ENCODE results near the gene MYOG.

Gene MYOG

DNA sequence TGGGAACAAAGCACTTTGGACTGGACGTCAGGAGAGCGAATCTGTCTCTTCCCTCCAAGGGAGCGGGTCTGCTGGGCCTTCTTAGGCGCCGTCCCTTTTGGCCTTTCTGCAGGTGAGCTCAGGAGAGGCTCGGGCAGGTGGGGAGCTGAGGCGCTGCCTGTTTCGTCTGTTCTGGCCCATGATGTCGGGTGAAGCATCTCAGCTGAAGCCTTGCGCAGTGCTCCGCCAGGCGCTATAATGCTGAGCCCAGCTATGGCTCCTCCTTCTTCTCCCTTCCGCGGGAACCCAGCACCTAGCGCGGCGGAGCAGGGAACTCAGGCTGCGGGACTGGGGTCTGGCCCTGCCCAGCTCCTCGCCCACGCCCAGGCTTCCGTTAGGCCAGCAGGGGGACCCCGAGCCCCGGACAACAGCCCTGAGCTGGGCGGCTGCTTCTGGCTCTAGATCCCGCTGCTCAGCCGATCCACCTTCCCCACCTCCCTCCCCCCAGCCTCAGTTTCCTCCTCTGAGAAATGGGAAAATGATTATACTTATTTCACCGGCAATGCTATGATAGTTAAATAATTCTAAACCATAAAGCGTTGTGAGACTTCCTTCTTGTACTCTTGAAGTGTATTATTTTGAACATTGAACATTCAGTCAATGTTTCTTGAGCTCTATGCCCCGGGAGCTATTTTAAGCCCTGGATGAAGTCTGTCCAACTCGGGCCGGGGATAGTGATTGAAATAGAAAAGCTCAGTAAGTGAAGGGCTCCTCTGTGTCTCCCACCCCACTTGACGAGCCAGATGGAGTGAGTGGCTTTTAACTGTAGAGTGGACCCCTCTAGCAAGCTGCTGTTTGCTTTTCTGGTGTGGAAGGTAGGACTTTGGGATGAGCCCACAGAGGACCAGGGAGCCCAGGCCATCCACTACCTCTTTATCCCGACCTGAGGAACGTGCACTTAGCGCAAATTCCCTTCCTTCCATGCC is 32.1 kb upstream of the MYOG start:
- no peak for DNase-seq (ENCODE audit: low spot score)

DNA sequence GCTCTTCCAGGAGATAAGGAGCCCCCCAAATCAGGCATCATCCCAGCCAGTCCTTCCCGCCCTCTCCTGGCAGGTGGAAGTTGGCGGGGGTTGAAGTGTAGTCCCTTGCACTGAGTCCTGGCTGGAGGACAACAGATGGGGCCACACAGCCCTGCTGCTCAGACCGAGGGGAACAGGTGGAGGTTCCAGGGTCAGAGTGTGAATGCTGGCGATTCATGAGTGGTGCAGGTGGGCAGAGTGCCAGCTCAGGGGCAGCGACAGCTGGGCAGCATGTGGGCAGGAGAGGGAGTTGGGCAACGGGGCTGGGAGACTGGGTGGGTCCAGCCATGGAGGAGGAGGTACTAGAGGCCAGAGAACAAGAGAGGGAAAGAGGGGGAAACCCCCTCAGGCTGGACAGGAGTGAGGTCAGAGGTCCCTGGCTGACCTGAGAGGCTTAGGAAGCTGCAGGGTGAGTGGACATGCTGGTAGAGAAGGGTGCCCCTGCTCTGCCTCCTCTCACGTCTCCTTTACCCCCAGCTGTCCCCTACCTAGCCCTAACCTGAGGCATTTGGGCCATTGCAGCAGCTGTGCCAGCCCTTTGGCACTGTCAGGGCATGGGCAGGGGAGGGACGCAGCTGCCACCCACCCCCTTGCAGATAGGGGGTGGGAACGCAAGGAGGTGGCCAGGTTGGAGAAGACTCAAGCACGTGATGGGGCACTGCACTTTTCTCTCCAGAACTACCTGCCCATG is 30.4 kb upstream of the MYOG start:
- DNase-seq (ENCODE audit: low spot score): no peak

DNA sequence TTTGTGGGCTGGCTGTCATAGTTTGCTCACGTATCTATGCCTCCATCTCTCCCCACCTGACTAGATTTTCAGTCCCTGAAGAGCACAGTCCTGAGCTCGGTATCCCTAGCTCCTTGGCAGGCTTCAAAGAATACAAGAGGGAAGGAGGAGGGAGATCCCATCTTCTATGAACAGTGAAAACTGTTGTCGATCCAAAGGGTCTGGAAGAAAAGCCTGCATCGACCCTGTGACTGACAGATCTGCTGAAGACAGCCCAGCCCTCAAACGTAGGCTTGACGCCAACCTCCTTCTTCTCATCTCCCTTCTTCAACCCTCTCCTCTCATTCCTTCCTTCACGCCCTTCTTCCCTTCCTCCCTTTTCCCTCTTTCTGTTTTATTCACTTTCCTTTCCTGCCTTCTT is 28.4 kb upstream of the MYOG start:
- no peak for DNase-seq (ENCODE audit: low spot score)

DNA sequence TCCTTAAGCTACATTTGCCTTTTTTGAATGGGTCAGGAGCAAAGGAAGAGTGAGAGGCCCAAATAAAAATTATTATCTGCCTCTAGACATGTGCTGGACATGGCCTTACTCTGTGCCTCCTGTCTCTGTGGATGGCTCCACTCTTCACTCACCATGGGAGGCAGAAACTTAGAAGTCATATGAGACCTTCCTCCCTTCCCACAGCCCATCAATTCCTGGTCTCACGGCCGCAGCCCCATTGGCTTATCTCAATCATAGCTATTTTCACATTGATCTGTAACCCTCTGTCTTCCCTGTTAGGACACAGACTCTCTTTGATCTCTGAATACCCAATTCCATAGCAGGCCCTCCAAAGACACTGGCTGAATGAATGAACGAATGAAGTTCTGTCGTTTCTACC is 27.5 kb upstream of the MYOG start:
- no peak for DNase-seq (ENCODE audit: low spot score)

DNA sequence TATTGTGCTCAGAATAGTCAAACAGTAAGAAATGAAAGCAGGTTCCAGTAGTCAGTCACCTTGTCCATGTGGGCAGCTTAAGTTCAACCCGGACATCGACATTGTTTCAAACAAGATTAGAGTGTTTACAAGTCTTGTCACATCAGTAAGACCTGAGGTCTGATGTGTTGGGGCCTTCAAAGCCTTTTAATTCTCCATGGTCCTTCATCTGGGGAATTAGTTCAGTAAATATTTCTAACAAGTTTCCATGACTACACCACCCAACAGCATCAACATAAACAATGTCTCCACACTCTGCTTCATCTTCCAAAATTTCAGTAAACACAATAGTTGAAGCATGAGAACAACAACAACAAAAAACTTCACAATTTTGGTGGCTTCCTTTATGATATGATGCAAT is 26.7 kb upstream of the MYOG start:
- no peak for DNase-seq (ENCODE audit: low spot score)

DNA sequence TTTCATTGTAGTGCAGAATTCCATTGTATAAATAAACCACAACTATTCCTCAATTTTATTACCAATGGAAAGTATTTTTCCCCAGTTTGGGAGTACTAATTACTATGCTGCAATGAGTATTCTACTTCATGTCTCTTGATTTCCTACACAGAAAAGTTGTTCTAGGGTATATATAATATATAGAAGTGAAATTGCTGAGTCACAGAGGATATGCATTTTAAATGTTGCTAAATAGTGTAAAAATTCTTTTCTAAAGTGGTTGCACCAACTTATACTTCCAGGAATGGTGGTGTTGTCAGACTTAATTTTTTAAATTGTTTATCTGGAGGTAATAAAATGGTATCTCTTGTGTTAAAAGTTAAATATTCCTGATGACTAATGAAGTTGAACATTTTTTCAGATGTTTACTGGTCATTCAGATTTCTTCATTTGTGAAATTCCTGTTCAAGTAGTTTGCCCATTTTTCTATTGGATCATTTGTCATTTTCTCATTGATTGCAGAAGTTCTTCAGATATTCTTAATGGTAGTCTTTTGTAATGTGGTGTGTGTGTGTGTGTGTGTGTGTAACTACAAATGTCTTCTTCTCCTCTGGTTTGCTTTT is 19.1 kb upstream of the MYOG start:
- no peak for DNase-seq (ENCODE audit: low spot score)

DNA sequence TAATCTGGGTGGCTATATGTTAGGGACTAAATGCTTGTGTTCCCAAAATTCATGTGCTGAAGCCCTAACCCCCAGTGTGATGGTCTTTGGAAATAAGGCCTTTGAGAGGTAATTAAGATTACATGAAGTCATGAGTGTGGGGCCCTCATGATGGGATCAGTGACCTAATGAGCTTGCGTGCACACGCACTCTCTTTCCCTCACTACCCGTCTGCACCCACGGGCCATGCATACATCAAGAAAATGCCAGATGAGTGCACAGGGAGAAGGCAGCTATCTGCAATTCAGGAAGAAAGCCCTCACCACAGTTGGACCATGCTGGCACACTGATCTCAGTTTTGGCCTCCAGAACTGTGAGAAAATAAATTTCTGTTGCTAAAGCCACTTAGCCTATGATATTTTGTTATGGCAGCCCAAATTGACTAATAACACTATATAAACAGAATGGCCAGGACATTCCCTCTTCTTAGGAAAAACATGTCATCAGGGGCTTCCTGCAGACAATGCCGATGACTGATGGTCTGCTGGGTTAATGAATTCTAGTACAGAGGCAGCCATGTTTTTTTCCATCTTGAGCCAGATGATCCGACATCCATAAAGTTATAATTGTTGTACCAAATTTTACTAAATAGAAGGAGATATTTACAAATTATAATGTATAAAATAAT is 18.1 kb upstream of the MYOG start:
- DNase-seq (ENCODE audit: low spot score): no peak

DNA sequence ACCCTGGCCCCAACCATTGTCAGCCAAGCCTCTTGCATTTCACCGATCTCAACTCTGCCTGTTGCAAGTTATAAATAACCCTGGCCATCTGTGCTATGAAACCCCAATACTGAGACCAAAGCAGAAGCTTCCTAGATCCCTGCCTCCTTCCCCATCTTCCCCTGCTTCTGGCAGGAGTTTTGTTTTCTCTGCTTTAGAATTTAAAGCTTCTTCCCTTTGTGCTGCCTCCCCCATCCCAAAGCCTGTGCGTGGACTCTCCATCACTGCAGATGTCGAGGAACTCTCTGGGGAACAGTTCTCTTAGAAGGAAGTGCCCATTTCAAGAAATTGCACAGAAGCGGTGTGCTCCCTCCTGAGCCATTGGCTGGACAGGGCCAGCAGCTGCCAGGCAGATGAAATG is 17.4 kb upstream of the MYOG start:
- no peak for DNase-seq (ENCODE audit: low spot score)

DNA sequence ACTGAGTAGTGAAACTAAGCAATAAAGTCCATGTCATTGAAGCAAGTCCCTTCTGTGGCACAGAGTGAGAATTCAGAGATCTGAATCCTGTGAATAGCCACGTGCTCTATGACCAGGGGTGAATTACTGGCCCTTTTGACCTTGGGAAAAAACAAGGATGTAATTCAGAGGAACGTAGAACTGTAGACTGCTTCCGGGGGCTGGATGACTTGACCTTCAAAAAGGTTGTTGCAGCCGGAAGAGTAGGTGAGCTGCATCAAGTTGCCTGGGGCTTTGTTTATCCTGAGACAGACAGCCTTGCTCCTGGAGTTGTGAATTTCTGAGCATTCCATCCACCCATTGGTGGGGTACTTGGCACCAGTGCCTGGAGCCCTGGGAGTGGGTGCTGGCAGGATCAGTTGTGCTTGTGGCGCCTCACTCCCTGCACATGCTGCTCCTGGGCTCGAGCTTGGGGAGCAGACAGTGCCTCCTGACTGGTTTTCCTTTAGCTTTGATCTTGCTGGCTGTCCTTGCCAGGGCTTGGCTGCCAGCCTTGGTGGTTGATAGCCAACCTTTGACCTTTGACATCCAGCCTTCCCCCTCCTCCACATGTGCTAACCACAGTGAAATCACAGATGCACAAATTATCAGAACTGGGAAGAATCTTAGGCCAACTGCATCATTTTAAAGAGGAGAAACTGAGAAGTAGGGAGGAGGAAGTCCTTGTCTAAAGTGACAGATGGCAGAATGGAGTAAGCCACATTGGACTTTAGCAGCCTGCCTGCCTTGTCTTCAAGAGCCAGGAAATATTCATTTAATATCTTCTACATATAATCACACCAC is 16.2 kb upstream of the MYOG start:
- DNase-seq (ENCODE audit: low spot score): no peak

DNA sequence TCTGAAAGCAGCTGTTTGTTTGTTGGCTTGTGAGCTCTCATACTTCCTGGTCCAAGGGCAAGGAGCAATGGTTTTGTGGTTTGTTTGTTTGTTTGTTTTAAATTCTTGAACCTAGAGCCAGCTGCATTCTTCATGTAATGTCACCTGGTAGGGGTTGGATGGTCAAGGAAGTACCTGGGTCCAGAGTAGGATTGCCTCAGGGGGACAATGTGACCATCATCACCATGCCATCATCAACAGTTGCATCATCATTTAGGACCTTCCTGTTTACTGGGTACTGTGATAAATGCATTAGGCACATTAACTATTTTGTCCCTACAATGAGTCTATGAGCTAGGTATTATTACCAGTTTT is 14.7 kb upstream of the MYOG start:
- DNase-seq (ENCODE audit: low spot score): no peak

DNA sequence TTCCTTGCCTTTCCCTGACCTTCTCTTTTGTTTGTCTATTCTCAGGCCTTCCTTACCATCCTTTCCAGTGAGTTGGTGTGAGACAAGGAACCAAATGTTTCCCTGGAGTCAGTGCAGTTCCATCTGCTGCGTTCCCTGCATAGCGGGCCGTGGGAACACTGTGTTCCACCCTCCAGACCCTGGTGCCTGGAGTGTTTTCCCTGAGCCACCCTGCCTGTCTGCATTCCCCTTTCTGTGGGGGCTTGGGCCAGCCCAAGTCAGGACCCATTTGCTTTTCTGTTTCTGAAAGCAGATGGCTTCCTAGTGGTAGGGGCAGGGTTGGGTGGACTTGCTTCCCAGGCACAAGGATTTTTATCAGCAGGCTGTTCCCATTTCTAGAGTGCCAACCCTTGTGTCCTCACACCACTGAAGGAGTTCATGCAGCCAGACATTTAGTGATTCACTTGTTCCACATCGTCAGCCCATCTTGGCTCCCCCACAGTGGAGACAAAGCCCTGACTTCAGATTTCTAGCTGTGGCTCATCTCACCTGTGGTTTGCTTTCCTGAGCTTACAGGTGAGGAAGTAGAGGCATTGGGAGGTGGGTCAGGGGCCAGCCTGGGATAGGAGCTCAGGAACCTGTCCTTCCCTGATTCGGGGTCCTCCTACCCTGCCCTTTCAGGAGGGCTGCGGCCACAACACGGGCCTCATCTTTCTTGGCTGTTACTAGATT is 14.1 kb upstream of the MYOG start:
- DNase-seq (ENCODE audit: low spot score): no peak

DNA sequence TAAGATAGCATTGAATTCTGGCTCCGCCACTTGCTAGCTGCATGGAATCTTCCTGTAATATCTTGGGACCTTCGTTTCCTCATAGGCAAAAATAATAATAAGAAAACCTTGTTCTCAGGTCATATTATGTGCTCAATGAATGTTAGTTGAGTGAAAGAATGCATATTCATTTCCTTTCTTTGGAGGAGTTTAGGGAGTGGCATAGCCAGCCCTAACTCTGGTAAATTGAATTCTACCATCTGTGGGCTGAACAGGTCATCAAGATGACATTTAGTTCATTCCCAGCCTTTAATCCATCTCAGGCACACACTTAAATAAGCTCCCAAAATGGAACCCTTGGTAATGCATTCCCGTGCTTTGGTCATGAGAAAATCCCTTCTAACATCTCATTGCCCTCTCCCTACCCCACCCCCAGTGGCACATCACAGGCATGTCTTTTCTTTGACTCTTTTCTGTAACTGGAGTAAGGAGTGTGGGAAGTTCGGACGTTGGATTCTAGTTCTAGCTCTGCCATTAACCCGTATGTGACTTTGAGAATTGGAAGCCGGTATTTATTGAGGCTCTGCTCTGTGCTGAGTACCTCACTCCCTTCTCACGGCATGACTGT is 13.2 kb upstream of the MYOG start:
- no peak for DNase-seq (ENCODE audit: low spot score)

DNA sequence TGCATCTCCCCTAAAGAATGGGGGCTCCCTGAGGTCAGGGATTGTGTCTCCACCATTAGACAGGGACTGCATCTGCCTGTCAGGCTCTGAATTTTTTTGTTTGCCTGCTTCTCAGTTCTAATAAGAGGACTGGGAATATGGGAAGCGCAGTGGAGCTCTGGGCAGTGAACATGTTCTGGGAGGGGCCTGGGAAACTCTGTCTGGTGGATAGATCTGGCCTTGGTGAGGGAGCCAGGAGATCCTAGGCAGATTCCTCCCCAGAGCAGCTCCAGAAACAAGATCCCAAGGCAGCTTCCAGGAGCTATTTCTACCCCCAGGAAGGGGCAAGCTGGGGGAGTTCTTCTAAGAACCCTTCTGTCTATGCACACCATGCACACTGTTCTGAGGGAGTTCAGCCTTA is 12.6 kb upstream of the MYOG start:
- no peak for DNase-seq (ENCODE audit: low spot score)

DNA sequence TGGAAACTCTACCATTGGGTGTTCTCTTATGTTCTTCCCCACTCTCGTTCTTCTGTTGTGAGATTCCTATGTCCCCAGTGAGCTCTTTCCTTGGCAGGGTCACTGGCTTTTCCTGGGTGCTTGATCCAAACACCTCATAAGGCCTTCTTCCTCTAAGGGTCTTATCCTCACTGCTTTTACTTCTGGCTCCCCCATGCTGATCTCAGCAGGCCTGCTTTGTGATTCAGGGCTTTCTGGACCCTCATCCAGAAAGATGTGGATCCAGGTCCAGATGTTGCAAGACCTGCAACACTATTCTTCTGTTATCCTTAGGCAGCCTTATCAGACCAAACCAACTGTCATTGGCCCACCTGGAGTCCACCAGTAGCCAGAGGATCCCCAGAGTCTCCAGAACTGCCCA is 11.2 kb upstream of the MYOG start:
- no peak for DNase-seq (ENCODE audit: low spot score)

DNA sequence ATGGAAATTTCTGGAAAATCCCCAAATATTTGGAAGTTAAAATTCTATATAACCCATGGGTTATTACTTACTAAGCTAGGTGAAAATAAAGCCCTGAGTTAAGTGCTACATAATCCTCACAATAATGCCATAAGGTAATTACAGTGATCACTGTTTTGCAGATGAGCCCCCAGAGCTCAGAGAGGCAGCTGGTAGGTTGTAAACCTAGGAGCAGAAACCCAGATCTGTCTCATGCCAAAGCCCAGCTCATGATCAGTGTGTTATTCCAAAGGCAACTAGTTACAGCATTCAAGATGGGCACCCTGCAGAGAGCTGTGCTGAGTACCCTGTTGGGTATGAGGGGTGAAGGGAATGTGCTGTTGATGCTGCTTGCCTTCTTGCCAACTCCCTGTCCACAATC is 10.8 kb upstream of the MYOG start:
- no peak for DNase-seq (ENCODE audit: low spot score)

DNA sequence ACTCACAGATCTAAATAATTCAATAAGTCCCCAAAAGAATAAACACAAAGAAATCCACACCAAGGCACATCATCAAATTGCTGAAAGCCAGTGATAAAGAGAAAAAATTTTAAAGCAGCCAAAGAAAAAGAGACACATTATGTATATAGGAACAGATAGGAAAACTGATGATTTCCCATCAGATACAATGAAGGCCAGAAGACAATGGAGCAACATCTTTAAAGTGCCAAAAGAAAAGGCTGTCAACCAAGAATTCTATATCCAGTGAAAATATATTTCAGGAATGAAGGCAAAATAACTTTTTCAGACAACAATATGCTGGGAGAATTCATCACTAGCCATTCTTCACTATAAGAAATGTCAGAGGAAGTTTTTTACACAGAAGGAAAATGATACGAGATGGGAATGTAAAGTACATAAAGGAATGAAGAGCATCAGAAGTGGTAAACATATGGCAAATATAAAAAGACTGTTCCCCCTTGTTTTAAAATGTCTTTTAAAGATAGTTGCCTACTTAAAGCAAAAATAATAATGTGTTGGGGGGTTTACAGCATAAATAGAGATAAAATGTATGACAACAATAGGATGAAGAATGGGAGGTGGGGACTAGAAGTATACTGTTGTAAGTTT is 9.4 kb upstream of the MYOG start:
- DNase-seq (ENCODE audit: low spot score): no peak

DNA sequence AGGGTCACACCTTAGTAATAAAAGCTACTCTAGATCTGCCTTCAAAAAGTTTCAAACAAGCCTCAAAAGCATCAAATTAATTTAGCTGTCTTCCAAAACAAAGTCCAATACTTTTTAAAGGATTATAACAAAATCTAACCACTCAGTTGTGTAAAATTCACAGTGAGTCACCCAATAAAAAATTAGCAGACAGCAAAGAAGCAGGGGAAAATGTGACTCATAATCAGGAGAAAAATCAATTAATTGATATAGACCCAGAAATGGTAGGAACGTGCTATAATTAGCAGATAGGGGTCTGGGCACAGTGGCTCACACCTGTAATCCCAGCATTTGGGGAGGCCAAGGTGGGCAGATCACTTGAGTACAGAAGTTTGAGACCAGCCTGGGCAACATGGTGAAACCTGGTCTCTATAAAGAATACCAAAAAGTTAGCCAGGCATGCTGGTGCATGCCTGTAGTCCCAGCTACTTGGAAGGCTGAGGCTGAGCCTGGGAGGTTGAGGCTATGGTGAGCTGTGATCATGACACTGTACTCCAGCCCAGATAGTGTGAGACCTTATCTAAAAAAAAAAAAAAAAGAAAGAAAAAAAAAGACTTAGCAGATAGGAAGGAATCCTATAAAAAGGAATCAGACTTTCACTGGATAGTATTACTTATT is 8.1 kb upstream of the MYOG start:
- DNase-seq (ENCODE audit: low spot score): no peak

DNA sequence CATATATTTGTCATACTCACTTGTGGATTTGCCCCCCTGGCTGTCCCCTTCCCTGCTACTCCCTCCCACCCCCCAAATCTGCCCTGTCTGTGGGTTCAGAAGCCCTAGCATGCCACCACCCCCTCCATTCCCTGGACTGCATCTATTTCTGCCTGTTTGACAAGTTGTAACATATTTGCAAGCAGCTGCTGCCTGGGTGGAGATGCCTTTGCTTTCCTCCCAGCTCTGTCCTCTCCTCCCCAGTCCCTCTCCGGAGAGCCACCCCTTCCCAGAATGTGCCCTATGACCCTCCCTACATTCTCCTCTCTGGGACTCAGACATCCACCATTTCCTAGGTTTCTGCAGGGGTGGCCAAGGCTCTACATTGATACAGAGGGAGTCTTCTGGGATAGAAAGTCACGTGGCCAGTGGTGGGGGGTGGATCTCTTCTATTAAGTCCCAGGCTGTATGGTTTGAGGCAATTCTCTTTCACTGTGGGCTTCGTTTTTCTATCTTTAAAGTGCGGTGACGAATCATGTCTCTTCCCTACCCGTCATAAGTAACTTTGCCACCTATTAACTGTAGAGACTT is 6.0 kb upstream of the MYOG start:
- no peak for DNase-seq (ENCODE audit: low spot score)

DNA sequence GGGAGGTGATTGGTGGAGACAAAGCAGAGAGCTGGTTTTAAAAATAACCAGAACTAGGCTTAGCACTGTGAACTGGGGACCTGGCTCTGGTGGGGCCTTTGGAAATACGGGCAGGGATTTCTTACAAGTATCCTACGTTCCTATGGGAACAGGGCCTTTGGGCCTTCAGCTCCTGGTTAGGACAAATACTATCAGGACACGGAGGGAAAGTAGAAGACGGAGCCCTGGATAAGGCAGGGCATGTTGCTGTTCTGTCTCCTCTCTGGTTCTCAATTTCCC is 5.3 kb upstream of the MYOG start:
- DNase-seq (ENCODE audit: low spot score): no peak
